HG03558 (cell line): Measurements from ENCODE around the gene TMEM72.

Experiments used
- ATAC-seq: cut with Tn5 transposase; IDR thresholded peaks from one replicate; pipeline ENCODE4 v1.9.1; 2021; ENCODE audit warnings: moderate number of reproducible peaks; ENCODE audit not compliant: unreplicated experiment; ENCODE audit errors: extremely low read depth

The TMEM72 gene

GRCh38 chr10:44914891-44915290 lies 3.8 kb downstream of the TMEM72 start:
- ATAC-seq = no peak

GRCh38 chr10:44916429-44916828 lies 5.3 kb downstream of the TMEM72 start:
- no peak for ATAC-seq

GRCh38 chr10:44917848-44918247 lies 6.7 kb downstream of the TMEM72 start:
- ATAC-seq = no peak

DNA sequence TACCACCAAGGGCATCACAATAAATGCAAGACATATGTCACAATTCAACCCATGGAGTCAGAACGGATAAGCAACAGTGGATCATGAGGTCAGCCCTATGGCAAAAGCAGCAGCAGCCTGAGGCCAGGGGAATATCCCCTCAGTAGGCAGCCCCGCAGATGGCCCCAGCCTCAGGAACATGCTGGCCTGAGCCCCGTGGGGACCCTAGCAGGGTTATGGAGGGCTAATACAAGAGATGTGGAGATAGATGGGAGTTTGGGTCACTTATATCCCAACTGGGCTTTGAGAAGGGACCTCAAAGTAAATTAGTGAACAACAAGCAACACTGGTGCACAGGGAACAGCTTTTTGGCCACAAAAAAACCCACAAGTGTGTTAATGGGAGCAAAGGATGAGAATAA lies 9.1 kb downstream of the TMEM72 start:
- ATAC-seq = no peak

DNA sequence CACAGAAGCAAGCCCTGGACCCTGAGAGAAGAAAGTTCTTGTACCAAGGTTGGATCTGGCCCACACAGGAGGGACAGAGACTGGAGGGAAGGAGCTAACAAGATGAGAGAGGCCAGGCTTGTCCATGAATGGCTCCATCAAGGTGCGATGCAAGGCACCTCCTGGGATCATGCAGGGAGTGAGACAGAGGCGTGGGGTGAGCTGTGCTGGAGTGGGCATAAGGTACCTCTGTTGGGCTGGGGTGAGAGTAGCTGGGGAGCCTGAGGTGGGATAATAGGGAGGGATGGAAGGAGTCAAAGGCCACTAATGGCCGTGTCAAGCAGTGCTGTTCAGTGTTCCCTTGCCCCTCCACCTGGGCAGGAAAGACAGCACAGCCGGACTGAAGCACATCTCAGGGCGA lies 9.9 kb downstream of the TMEM72 start:
- ATAC-seq = no peak

- no peak for ATAC-seq
These were observed 10.4 kb downstream of the TMEM72 start for GRCh38 chr10:44921506-44921905.

DNA sequence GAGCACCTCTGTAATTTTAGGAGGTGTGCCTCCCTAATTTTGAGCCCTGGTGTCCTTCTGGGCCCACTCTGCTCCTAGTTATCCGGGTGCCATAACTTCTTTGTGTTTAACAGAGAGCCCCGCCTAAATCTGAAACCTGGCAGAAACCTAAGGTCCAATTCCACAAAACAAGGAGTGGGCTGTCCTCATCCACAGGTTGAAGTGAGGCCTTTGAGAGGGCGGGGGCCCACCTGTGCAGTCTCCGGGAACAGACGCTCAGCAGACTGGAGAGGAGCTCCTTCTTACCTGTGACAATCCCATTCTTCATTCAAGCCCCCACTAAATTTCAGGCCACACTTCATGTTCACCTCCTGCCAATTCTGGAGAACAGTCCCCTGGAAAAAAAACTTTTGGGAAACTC lies 10.9 kb downstream of the TMEM72 start:
- no peak for ATAC-seq

- ATAC-seq = no peak
These were observed 11.8 kb downstream of the TMEM72 start for GRCh38 chr10:44922796-44923545.

- no peak for ATAC-seq
These were observed 12.5 kb downstream of the TMEM72 start for GRCh38 chr10:44923611-44924010.

- ATAC-seq = no peak
These were observed 13.3 kb downstream of the TMEM72 start for GRCh38 chr10:44924261-44925040.

DNA sequence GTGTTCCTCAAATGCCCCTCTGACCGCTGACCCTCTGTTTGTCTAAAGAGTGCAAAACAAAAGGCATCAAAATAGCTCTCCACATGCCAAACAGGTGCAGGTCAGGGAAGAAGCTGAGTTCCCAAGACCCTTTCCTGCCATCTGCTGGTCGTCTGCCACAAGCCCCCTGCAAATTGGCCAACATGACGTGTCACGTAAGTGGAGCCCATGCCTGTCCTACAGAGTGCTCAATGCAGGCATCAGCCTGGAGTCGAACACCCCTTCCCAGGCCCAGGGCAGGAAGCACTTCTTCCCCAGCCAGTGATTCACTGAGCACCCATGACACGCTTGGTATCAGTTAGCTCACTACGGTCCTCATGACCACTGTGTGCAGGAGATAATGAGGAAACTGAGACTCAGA lies 14.1 kb downstream of the TMEM72 start:
- ATAC-seq = no peak

DNA sequence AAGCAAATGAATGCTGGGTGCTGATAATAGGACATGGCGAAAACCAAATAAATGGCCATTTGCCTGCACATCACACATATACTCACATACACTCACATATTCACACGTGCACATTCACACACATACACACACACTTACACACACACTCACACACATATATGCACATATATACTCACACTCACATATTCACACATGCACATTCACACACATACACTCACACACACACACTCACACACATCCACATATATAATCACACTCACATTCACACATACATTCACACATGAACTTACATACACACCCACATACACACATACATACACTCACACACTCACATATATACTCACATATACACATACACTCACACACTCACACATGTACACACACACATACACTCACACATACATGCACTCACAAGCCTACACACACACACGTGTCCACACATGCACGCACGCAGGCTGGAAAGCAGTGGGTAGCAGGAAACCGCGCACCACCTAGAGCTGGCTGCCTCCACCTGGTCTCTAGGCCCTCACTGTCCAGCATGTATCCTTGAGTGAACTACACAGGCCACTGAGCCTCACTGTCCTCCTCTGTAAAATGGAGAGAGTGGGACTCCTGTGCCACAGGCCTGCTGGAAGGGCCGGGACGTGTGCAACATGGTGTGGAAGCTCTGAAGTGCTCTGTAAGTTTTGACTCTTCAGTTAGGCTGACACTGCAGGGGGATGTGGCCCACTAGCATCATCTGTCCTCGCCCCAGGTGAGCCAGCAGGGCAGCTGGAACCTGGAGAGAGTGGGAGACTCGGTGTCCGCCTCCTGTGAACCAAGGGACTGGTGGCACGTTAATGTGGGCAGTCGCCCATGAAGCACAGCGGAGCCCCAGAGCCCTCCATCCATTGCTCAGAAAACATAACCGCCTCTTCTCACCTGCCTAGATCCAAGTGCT lies 14.9 kb downstream of the TMEM72 start:
- no peak for ATAC-seq

- ATAC-seq = no peak
These were observed 15.7 kb downstream of the TMEM72 start for GRCh38 chr10:44926751-44927351.

GRCh38 chr10:44927352-44927751 lies 16.2 kb downstream of the TMEM72 start:
- ATAC-seq = no peak

GRCh38 chr10:44928462-44928861 lies 17.3 kb downstream of the TMEM72 start:
- no peak for ATAC-seq

DNA sequence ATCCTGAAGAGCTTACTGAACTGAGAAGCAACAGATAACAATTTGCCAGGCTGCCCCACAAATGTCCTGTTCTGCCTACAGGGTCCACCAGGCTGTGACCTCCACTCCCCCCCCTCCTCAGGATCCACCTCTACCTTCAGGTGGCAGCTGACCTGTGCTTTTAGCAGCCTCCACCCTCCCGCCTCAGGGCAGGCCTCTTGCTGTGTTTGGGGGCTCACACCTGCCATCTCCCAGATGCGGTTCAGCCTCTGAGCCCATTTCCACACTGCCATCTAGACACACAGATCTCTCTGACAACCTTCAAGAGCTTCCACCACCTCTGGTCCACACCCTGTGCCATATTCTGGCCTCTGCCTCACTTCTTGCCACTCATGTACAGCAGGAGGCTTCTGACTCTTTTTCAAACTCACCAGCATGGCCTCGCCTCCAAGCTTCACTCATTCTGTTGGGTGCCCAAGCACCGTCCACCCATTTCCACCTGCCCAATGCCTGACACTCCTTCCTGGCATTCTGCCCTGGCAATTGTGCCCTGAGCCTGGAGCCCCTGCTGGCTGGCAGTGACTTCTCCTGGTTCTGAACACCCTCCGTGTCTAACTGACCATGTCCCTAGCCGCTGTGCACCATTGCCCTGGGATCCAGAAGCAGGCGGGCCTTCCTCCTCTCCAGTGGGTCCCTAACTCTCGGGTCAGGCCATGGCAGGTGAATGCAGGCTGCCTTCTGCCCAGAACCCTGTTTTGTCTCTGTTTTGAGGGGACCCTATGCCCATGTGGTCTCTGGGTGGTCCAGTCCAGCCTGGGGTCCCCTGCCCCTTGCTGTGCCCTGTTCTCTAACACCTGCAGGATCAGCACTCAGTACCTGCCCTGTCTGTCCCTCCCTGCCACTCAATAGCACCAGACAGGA lies 18.5 kb downstream of the TMEM72 start:
- ATAC-seq = no peak

GRCh38 chr10:44930904-44931620 lies 19.9 kb downstream of the TMEM72 start:
- no peak for ATAC-seq

DNA sequence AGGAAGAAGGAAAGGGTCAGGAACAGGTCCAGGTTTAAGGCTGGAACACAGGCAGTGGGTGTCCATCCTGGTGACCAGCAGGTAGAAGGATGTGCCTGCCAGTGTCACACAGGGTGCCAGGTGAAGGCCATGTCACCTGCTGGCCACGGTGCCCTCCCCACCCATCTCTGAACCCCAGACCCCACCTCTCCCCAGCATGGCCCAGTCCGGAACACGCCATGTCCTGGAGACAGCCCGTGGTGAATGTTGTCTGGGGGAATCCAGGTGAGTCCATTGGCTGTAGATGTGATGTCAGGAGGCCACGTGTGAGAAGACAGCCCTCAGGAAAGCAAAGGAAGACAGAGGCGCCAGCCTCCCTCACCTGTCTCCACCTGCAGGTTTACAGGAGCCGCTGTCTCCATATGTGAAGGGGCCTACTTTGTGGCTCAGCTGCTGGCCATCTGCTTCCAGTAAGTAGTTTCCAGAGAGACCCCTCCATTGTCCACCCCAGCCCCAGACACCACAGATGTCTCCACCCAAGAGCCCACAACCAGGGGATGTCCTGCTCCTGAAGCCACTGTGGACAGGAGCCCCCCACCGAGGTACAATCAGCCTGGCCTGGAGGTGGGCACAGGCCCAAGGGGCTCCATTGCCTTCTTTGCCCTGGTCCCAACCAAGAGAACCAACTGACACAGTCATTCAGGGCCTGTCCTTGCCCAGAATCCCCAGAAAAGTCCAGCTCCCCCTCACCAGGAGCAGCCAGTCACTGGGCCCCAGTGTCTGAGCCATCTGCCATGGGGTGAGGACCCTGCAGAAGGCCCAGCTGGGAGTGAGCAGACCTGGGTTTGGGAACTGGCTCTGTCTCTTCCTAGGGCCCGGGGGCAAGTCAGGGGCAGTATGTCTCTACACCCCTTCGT lies 20.7 kb downstream of the TMEM72 start:
- ATAC-seq = no peak
